ENCODE data around the gene ZNF511. TPM values are rescaled to one million over a fixed set of nuclear protein-coding genes. Genes with fewer than 3 reads are reported as not detected.

Gene ZNF511
- total RNA-seq, 1 donor from 2014 or later: 51.9 TPM

GRCh38 chr10:133353202-133353959, 44.7 kb downstream of the ZNF511 start:
- no peak for TF ChIP-seq CTCF (conservative IDR thresholded peaks at IDR 0.05)
- Mint-ChIP-seq H3K4me1 (ENCODE audit: unreplicated experiment) (no peaks in the 10 kb centered on the region), H3K9me3 (no peaks in the 10 kb centered on the region)

DNA sequence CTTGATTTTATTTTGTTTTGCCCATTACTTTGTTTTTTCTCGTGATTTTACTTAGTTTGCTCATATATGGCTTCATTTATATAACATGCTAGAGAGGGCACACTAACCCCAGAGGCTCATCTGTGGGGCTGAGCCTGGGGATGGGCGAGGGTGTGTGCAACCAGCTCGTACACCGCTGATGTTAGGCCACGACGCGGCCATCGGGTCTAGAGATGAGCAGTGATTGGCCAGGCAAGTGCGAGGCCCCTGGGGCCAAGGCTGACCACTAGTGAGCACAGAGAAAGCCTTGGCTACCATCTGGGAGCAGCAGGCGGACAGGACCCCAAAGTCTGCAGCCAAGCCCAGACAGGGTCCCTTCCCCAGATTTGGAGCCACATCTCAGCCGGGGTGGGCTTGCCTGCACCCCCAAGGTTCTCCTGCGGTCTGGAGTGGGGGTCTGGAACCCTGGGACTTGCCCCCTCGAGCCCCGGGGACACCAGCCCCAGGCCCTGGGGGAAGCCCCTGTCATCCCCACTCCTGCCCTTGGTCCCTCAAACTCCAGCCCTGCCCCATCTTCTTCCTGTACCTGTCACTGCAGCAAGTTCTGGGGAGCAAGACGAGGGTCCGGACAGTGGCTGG, 45.4 kb downstream of the ZNF511 start:
- Mint-ChIP-seq H3K27ac (no peak overlapping the region), H3K36me3 (no peaks in the 10 kb centered on the region), H3K4me1 (ENCODE audit: unreplicated experiment) (no peaks in the 10 kb centered on the region), H3K27me3 (peaks cover 2% of the 10 kb centered on the region), H3K4me3 (no peak overlapping the region), H3K9me3 (no peaks in the 10 kb centered on the region)
- no peak for TF ChIP-seq CTCF (conservative IDR thresholded peaks at IDR 0.05)
- DNase-seq (ENCODE audit: extremely low spot score, unreplicated experiment): no peak

More at GRCh38 chr10:133353202-133353959, 44.7 kb downstream of the ZNF511 start:
- Mint-ChIP-seq H3K36me3 (no peaks in the 10 kb centered on the region), H3K27ac (no peak overlapping the region), H3K4me3 (no peak overlapping the region), H3K27me3 (peaks cover 4% of the 10 kb centered on the region)
- DNase-seq (ENCODE audit: extremely low spot score, unreplicated experiment): no peak

GRCh38 chr10:133354672-133355240, 46.0 kb downstream of the ZNF511 start:
- DNase-seq (ENCODE audit: extremely low spot score, unreplicated experiment): no peak
- H3K4me1 Mint-ChIP-seq (ENCODE audit: unreplicated experiment): peaks cover 1% of the 10 kb centered on the region
- no peaks in the 10 kb centered on the region for H3K36me3 Mint-ChIP-seq
- H3K4me3 Mint-ChIP-seq: no peak overlapping the region
- H3K27me3 Mint-ChIP-seq: no peaks in the 10 kb centered on the region
- no peak overlapping the region for H3K27ac Mint-ChIP-seq
- no peak for TF ChIP-seq CTCF (conservative IDR thresholded peaks at IDR 0.05)
- no peaks in the 10 kb centered on the region for H3K9me3 Mint-ChIP-seq

- Mint-ChIP-seq H3K27me3 (no peaks in the 10 kb centered on the region), H3K9me3 (no peaks in the 10 kb centered on the region), H3K4me3 (no peak overlapping the region), H3K36me3 (no peaks in the 10 kb centered on the region), H3K27ac (no peak overlapping the region), H3K4me1 (ENCODE audit: unreplicated experiment) (peaks cover 6% of the 10 kb centered on the region)
- TF ChIP-seq CTCF (conservative IDR thresholded peaks at IDR 0.05): no peak
- no peak for DNase-seq (ENCODE audit: extremely low spot score, unreplicated experiment)
Measured at GRCh38 chr10:133355266-133355665, 46.6 kb downstream of the ZNF511 start.

GRCh38 chr10:133355991-133356390, 47.3 kb downstream of the ZNF511 start:
- Mint-ChIP-seq H3K27me3 (no peaks in the 10 kb centered on the region), H3K9me3 (no peaks in the 10 kb centered on the region), H3K4me3 (peak overlapping the region; percentile 54), H3K4me1 (ENCODE audit: unreplicated experiment) (peaks cover 10% of the 10 kb centered on the region), H3K36me3 (no peaks in the 10 kb centered on the region), H3K27ac (no peak overlapping the region)
- no peak for TF ChIP-seq CTCF (conservative IDR thresholded peaks at IDR 0.05)
- no peak for DNase-seq (ENCODE audit: extremely low spot score, unreplicated experiment)

All from type B pancreatic cell (in vitro differentiated cells).